Islet precursor cell (in vitro differentiated cells): ENCODE data around the gene PWP1.

Experiments
- DNase-seq: peaks from one replicate; pipeline ENCODE4 v3.0.0-alpha.2; 2018

PWP1 gene

DNA sequence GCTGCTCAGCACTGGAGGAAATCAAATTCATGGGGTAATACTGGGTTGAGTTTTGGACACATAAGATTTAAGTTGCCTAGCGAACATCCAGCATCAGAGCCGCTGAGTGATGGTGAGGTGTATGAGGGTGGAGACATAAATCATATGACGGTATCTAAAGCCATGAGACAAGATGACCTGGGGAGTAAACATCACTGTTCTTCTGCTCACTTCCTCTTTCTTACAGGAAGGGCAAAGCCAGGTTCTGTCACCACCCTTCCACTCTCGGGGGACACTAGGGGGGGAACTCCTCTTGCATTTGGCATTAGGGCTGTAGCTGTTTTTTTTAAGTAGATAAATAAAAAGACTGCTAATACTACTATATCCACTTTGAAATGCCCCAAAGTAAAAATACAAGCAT lies 51.3 kb downstream of the PWP1 start:
- DNase-seq: peak; percentile 13

DNA sequence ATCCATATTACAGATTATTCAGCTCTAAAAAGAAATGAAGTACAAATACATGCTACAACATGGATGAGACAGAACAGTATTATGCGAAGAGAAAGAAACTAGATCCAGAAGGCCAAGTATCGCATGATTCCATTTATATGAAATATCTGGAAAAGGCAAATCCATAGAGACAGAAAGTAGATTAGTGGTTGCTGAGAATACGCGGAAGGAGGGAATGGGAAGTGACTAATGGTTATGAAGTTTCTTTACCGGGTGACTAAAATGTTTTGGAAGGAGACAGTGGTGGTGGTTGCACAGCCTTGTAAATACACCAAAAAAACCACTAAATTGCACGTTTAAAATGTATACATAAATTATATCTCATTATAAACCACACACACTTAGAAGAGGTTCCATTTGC lies 62.9 kb downstream of the PWP1 start:
- DNase-seq: no peak

DNA sequence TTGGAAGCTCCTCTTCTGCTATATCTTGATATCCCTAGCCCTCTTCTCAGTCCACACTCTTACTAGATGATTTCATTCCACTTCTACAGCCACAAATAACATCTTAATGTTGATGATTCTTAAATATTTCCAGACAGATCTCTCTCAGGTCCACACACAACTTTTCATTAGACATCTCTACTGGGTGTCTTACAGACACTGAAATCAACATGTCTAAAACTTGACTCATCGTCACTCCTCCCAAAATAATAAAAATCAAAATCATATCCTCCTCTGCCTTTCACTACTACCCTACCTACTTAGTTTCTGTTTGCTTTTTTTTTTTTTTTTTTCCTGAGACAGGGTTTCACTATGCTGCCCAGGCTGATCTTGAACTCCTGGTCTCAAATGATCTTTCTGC lies 63.5 kb downstream of the PWP1 start:
- DNase-seq: no peak

DNA sequence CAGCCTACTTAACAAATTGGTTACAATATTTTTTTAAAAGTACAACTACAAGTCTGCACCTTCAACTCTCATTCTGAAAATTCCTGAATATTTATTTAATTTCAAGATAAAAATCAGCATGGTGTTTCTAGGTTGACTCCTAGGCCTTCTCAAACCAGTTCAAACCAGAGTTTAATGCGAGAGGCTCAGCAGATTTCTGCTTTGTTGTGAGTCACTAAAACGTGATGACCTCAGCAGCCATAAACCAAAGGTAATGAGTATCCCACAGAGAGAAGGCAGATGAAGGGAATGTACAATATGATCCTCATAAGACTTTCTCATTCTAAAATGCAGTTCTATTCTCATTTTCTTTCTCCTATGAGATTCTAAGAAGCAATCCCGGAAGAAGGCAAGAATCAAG lies 73.8 kb downstream of the PWP1 start:
- peak; percentile 81 for DNase-seq

DNA sequence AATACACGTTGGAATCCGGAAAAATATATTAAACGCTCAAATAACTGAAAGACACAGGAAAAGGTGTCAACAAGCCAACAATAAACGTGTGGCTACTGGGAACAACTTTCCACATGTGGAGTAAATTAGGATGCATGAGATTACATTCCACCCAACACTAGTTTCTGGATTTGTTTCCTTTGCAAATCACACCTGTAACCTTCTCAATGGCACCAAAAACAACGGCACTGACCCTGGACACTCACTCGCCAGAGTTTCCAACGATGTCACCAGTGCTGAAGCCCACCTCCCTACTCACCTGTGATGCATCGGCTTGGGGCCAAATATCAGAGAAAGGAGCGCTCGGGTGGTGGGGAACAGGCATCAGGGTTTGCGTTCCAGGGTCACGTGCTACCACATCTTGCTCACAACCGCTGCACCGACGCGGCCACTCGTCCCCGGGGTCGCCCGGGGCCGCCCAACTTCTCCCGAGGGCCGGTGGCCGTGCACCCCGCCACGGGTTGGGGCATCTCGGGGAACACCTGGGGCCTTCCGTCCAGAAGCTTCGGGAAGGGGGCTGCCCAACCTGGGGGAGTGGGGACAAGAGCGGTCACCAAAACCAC lies 74.7 kb downstream of the PWP1 start:
- peak; percentile 79 for DNase-seq

DNA sequence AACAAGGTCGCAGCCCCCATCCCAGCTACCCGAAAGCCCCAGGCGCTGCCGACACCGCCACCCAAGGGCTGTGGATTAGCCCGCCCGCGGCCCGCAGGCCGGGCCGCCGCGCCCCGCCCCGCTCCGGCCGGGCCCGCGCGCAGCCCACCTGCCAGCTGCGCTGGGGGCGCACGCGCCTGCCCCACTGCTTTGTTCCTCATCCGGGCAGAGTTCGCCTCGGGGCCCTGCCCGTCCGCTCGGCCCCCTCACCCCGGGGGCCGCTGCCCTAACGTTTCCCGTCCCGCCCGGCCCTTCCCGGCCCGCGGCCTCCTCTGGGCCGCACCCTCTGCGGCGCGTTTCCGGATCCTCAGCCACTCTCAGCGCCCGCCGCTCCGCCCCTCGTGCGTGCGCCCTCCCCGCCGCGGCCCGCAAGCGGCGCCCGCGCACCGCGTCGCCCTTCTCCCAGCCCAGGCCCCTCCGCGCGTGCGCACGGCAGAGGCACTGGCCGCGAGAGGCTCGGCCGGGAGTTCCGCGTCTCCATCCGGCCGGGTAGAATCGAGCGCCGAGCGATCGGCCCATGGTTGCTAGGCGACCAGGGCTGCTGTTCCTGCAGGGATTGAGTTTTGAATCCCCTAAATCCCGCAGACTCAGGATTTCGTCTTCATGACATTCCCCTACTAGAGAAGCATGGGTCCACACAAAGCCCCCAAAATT lies 75.4 kb downstream of the PWP1 start, which contains the start of gene PRDM4:
TSS of gene PRDM4 (minus strand) at position 329 of the 693 bp plus-strand sequence. CDS start 622 bp downstream, outside the sequence.
- DNase-seq: peak; percentile 99

DNA sequence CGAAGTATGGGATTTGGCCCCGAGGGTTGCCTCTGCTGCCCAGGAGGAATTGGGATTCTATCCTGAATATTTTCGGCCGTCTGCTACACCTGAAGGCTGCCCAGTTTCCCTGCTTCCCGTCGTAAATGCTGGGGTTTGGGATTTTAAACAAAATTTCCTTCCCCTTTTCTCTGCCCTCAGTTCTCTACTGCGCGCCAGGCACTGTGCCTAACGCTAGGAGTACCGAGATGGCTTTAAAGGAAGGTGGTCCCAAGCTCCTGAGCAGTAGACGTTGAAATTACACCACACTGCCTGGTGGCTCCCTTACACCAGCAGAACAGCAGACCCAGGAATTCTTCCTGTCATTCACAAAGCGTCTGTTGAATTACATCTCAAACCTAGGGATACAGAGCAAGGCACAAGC lies 75.9 kb downstream of the PWP1 start:
- peak; percentile 63 for DNase-seq
